HG02571 (cell line): ENCODE results near the gene NXPE1.
"Not testable (repeated sequence)": the region's sequence is repeated elsewhere in the genome, so short reads cannot be mapped to it uniquely, and the experiment has no call there.

Experiments
- ATAC-seq: cut with Tn5 transposase; IDR thresholded peaks from one replicate; pipeline ENCODE4 v1.9.1; 2021; ENCODE audit warnings: mild to moderate bottlenecking, moderate library complexity; ENCODE audit not compliant: unreplicated experiment

The NXPE1 gene

GRCh38 chr11:114559425-114560310 is at the start of gene NXPE1:
NXPE1 (minus strand) TSS chr11:114559881; CDS start chr11:114551201, 8,680 bp downstream.
- no peak for ATAC-seq

GRCh38 chr11:114609429-114609828 is 49.7 kb upstream of the NXPE1 start:
- no peak for ATAC-seq

GRCh38 chr11:114608605-114609004 is 48.9 kb upstream of the NXPE1 start:
- ATAC-seq = not testable (repeated sequence)

GRCh38 chr11:114607753-114608459 is 48.2 kb upstream of the NXPE1 start:
- ATAC-seq = no peak

- ATAC-seq = not testable (repeated sequence)
These were observed 47.1 kb upstream of the NXPE1 start for GRCh38 chr11:114606802-114607075.

- ATAC-seq = no peak
These were observed 46.5 kb upstream of the NXPE1 start for GRCh38 chr11:114606003-114606801.

GRCh38 chr11:114605370-114605769 is 45.7 kb upstream of the NXPE1 start:
- ATAC-seq = no peak

GRCh38 chr11:114604886-114605285 is 45.2 kb upstream of the NXPE1 start:
- ATAC-seq = no peak

GRCh38 chr11:114604179-114604813 is 44.6 kb upstream of the NXPE1 start:
- ATAC-seq = no peak

GRCh38 chr11:114603151-114603550 is 43.5 kb upstream of the NXPE1 start:
- not testable (repeated sequence) for ATAC-seq

GRCh38 chr11:114598461-114598860 is 38.8 kb upstream of the NXPE1 start:
- ATAC-seq = no peak

- no peak for ATAC-seq
These were observed 36.7 kb upstream of the NXPE1 start for GRCh38 chr11:114596175-114596919.

- no peak for ATAC-seq
These were observed 35.9 kb upstream of the NXPE1 start, which contains the start of gene NXPE4 for GRCh38 chr11:114595571-114595970. NXPE4 (minus strand) TSS chr11:114595786; CDS start chr11:114594759, 1,027 bp downstream.

GRCh38 chr11:114594703-114595102 is 35.0 kb upstream of the NXPE1 start:
- no peak for ATAC-seq

GRCh38 chr11:114587398-114587953 is 27.8 kb upstream of the NXPE1 start:
- no peak for ATAC-seq

- ATAC-seq = no peak
These were observed 27.1 kb upstream of the NXPE1 start for GRCh38 chr11:114586797-114587196.

- ATAC-seq = no peak
These were observed 12.0 kb upstream of the NXPE1 start for GRCh38 chr11:114571712-114572111.

GRCh38 chr11:114569801-114570200 is 10.1 kb upstream of the NXPE1 start:
- ATAC-seq = no peak

GRCh38 chr11:114566276-114566675 is 6.6 kb upstream of the NXPE1 start:
- ATAC-seq = no peak

GRCh38 chr11:114564831-114565230 is 5.2 kb upstream of the NXPE1 start:
- ATAC-seq = no peak
